Right lobe of liver (tissue), 4 donors: ENCODE measurements around the gene PPP2R5C.

ENCODE experiments used
- CTCF ChIP-seq, 4 donors: fragments of 200-600 bp in 3 of 4; fragments of 450-650 bp in 1 of 4; IDR thresholded peaks; one replicate each; pipeline versions ENCODE4 v1.5.1 to v1.8.0; 2016 to 2022; ENCODE audit warnings: antibody characterized with exemption in 4 of 4, mild to moderate bottlenecking in 2 of 4
- POLR2A ChIP-seq: fragments of 450-650 bp; IDR thresholded peaks from one replicate; pipeline ENCODE4 v1.6.1; 2017; ENCODE audit warnings: antibody characterized with exemption, mild to moderate bottlenecking
- donor health status: DM: no; HTN: no; CAD: no.
- donor health status: DM: no; HTN: no; CAD: no.
- donor health status: DM: no; HTN: yes; CAD: no.

DNA sequence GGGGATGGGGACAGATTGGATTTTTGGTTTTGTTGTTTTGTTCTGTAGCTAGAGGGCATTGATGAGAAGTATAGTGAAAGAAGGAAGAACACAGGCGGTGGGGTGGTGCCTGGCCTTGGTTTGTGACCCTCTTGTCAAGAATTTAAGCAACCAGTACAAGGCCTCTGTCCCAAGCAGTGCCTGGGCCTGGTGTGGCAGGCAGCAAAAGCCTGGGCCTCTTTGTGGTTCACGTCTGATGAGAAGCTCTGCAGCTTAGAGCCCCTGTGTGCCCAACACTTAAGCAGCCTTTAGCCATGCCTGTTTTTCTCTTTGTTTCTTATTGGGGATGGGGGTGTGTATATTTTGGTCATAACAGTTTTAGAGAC, 98.0 kb downstream of the PPP2R5C start:
- TF ChIP-seq CTCF (IDR thresholded peaks at IDR 0.05) = no peak
- no peak for TF ChIP-seq POLR2A
